Activated CD4-positive, alpha-beta T cell treated with anti-CD3 and anti-CD28 coated beads, Interleukin-2, amount 10 ng/mL, durations not matched to agents 24 days and 14 days (primary cell): Measurements from ENCODE around the gene MACROH2A1. TPM values are rescaled to one million over a fixed set of nuclear protein-coding genes. Genes with fewer than 3 reads are reported as not detected.
"Not testable (repeated sequence)": the region's sequence is repeated elsewhere in the genome, so short reads cannot be mapped to it uniquely, and the experiment has no call there.

Experiments
- DNase-seq: peaks from one replicate; pipeline ENCODE4 v3.0.0; 2022
- H3K27ac Mint-ChIP-seq: one replicate; pipeline ENCODE4 v1.8.0; 2022; ENCODE audit warnings: mild to moderate bottlenecking, mixed read lengths
- H3K27me3 Mint-ChIP-seq: one replicate; pipeline ENCODE4 v1.8.0; 2022; ENCODE audit warnings: mixed read lengths
- H3K36me3 Mint-ChIP-seq: one replicate; pipeline ENCODE4 v1.8.0; 2022; ENCODE audit warnings: low read depth, mild to moderate bottlenecking, mixed read lengths
- H3K4me1 Mint-ChIP-seq: one replicate; pipeline ENCODE4 v1.8.0; 2021; ENCODE audit warnings: mixed read lengths
- H3K4me3 Mint-ChIP-seq: one replicate; pipeline ENCODE4 v1.8.0; 2022; ENCODE audit warnings: mild to moderate bottlenecking, moderate library complexity, mixed read lengths
- H3K9me3 Mint-ChIP-seq: one replicate; pipeline ENCODE4 v1.8.0; 2021; ENCODE audit warnings: mixed read lengths
- intact Hi-C: fragments of 100-400 bp; cut with micrococcal nuclease; formaldehyde crosslinking; loops from one replicate; pipeline ENCODE4 v1.15.1; 2023
- total RNA-seq: library from RNA; stranded (reverse); gene quantifications from 2 replicates; pipeline ENCODE4 v1.2.3, GENCODE V29; 2022

The MACROH2A1 gene
- total RNA-seq, 1 donor from 2014 or later = 282 TPM

- peaks cover 75% of the 10 kb centered on the region for H3K36me3 Mint-ChIP-seq
- peaks cover 76% of the 10 kb centered on the region for H3K4me1 Mint-ChIP-seq
- intact Hi-C loops = no loop called here
- DNase-seq = no peak
- H3K27ac Mint-ChIP-seq = peak overlapping the region; percentile 83
- no peaks in the 10 kb centered on the region for H3K9me3 Mint-ChIP-seq
- peak overlapping the region; percentile 71 for H3K4me3 Mint-ChIP-seq
- H3K27me3 Mint-ChIP-seq = no peaks in the 10 kb centered on the region
These were observed 25.1 kb downstream of the MACROH2A1 start for GRCh38 chr5:135373736-135374515.

GRCh38 chr5:135372654-135373381, 26.2 kb downstream of the MACROH2A1 start:
- Mint-ChIP-seq H3K9me3 (no peaks in the 10 kb centered on the region), H3K36me3 (peaks cover 73% of the 10 kb centered on the region), H3K27ac (peak overlapping the region; percentile 83), H3K4me3 (peak overlapping the region; percentile 71), H3K27me3 (no peaks in the 10 kb centered on the region), H3K4me1 (peaks cover 65% of the 10 kb centered on the region)
- intact Hi-C loops = no loop called here
- peak; percentile 70 for DNase-seq

GRCh38 chr5:135371622-135372232, 27.3 kb downstream of the MACROH2A1 start:
- Mint-ChIP-seq H3K27ac (peak overlapping the region; percentile 83), H3K4me1 (peaks cover 55% of the 10 kb centered on the region), H3K36me3 (peaks cover 71% of the 10 kb centered on the region), H3K9me3 (no peaks in the 10 kb centered on the region), H3K4me3 (peak overlapping the region; percentile 20), H3K27me3 (no peaks in the 10 kb centered on the region)
- intact Hi-C loops = no loop called here
- no peak for DNase-seq

GRCh38 chr5:135369952-135370351, 29.1 kb downstream of the MACROH2A1 start:
- peaks cover 44% of the 10 kb centered on the region for H3K4me1 Mint-ChIP-seq

DNA sequence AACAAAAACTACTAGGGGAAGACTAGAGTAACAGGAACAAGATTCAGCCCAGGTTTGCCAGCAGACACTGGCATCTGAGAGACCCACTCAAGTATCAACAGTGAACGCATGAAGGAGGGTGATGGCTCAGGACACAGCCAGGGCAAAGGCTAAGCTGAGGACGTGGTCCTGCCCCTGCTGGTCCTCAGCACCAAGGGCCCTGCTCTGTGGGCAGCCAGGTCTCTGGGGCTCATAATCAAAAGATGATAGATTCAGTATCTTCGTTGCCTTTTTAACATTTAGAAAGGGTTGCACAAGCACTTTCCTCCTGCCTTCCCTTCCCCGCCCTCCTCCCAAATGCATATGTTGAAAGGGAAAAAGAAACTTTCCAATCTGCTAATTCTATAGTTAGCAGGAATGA, 31.5 kb downstream of the MACROH2A1 start:
- Mint-ChIP-seq H3K9me3 (no peaks in the 10 kb centered on the region), H3K27me3 (no peaks in the 10 kb centered on the region), H3K27ac (no peak overlapping the region), H3K36me3 (peaks cover 74% of the 10 kb centered on the region), H3K4me1 (peaks cover 33% of the 10 kb centered on the region), H3K4me3 (no peak overlapping the region)
- no peak for DNase-seq
- intact Hi-C loops = no loop called here

More at GRCh38 chr5:135369952-135370351, 29.1 kb downstream of the MACROH2A1 start:
- DNase-seq = no peak
- Mint-ChIP-seq H3K4me3 (no peak overlapping the region), H3K27me3 (no peaks in the 10 kb centered on the region), H3K27ac (peak overlapping the region; percentile 72), H3K36me3 (peaks cover 71% of the 10 kb centered on the region), H3K9me3 (no peaks in the 10 kb centered on the region)
- intact Hi-C loops = no loop called here

DNA sequence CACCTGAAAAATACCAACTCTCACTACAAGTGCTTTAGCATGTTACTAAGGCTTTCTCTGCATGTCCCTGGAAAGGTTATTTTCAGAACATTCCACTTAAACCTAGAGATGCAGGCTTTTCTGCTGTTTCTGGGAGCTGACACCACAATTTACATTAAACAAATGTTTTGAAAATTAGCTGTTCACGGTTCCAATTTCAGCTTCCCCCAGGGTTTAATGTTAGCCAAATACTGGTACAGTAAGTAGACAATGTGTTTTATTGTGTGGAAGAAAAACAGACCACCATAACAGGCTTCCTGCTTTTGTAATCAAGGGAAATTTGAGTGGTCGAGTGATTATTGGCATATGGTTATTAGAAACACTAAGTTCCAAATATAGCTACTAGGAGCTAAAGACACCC, 32.0 kb downstream of the MACROH2A1 start:
- H3K4me1 Mint-ChIP-seq = peaks cover 31% of the 10 kb centered on the region
- H3K27ac Mint-ChIP-seq = no peak overlapping the region
- no peak overlapping the region for H3K4me3 Mint-ChIP-seq
- intact Hi-C loops = no loop called here
- no peaks in the 10 kb centered on the region for H3K9me3 Mint-ChIP-seq
- H3K27me3 Mint-ChIP-seq = no peaks in the 10 kb centered on the region
- no peak for DNase-seq
- peaks cover 69% of the 10 kb centered on the region for H3K36me3 Mint-ChIP-seq

DNA sequence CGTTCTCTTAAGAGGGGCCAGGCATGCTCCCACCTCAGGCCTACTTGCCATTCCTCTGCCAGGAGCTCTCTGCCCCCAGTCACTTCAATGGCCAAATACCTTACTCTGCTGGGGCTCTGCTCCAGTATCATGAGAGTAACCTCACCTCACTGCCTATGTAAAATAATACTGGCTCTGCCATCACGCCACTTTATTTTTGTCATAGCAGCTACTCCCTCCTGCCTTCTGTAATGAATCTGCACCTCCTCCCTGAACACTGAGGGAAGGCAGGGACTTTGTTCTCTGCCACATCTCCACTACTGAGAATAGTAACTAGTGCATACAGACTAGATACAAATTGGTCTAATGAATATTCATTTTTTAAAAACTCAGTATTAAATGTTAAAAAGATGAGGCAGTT, 33.8 kb downstream of the MACROH2A1 start:
- H3K27me3 Mint-ChIP-seq = no peaks in the 10 kb centered on the region

DNA sequence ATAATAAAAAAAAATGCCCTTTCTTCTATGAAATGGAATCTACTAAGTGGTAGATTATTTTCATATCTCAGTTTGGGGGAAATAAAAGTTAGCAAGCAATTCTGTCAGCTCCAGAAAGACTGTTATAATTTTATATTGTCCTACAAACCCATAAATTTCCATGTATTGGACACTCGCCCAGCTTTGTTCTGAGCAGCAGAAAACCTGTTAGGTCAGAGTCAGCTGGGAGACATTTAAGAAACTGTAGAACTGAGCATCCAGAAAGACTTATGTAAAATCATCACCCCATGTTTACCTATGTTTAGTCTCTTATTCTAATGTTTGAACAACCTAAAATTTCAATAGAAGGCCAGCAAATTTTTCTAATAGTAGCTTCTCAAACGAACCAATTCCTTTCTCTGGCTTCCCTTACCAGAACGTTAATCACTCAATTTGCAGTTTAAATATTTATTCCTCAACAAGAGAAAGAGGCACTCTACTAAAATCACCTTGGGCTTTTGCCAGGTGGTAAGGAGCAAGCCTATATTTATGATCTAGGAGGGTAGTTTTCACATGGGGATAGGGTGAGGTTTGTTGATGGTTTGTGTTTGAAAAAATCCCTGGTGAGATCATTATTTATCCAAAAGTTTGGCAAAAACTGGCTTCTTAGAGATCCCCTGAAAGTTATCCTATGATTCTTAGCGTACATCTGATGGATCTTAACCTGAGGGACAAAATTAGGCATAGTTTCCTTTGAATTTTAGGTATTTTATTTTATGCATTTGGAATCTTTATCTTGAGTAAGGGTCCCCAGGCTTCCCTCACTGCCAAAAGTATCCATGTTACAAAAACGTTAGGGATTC, 34.4 kb downstream of the MACROH2A1 start:
- Mint-ChIP-seq H3K4me3 (no peak overlapping the region), H3K36me3 (peaks cover 62% of the 10 kb centered on the region), H3K27me3 (no peaks in the 10 kb centered on the region), H3K27ac (peak overlapping the region; percentile 10), H3K9me3 (no peaks in the 10 kb centered on the region), H3K4me1 (peaks cover 29% of the 10 kb centered on the region)
- no peak for DNase-seq
- intact Hi-C loops = loop anchor here (5.0 kb wide), 1 partner anchor 33 kb away; the partner anchor contains the start of gene MACROH2A1

More for the DNA sequence above, 33.8 kb downstream of the MACROH2A1 start:
- no peak for DNase-seq
- H3K27ac Mint-ChIP-seq = no peak overlapping the region
- H3K9me3 Mint-ChIP-seq = no peaks in the 10 kb centered on the region
- peaks cover 29% of the 10 kb centered on the region for H3K4me1 Mint-ChIP-seq
- intact Hi-C loops = no loop called here
- peaks cover 63% of the 10 kb centered on the region for H3K36me3 Mint-ChIP-seq
- no peak overlapping the region for H3K4me3 Mint-ChIP-seq

- Mint-ChIP-seq H3K4me1 (peaks cover 34% of the 10 kb centered on the region), H3K36me3 (peaks cover 58% of the 10 kb centered on the region)
- not testable (repeated sequence) for DNase-seq, H3K4me3 Mint-ChIP-seq, H3K27me3 Mint-ChIP-seq, H3K27ac Mint-ChIP-seq, H3K9me3 Mint-ChIP-seq
- intact Hi-C loops = loop anchor here (5.0 kb wide), 1 partner anchor 34 kb away; the partner anchor contains the start of gene MACROH2A1
These were observed 35.7 kb downstream of the MACROH2A1 start for GRCh38 chr5:135363342-135363741.

DNA sequence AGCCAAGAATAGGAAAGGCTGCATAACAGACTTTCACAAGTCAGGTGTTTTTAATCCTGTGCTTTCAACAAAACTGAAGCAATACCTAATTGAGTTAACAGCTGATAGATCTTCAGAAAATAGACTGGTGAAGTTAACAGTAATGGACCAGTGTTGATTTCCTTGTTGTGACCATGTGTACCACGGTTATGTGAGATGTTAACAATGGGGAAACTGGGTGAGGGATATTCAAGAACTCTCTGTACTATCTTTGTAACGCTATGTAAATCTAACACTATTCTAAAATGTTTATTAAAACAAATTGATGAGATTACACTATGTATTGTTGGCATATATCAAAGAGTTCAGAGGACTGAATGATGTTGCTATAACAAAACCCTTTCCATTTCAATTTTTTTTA, 36.9 kb downstream of the MACROH2A1 start:
- DNase-seq = no peak
- intact Hi-C loops = loop anchor here (5.0 kb wide), 1 partner anchor 35 kb away; the partner anchor contains the start of gene MACROH2A1
- no peak overlapping the region for H3K27ac Mint-ChIP-seq
- peaks cover 56% of the 10 kb centered on the region for H3K36me3 Mint-ChIP-seq
- H3K4me3 Mint-ChIP-seq = no peak overlapping the region
- no peaks in the 10 kb centered on the region for H3K27me3 Mint-ChIP-seq
- no peaks in the 10 kb centered on the region for H3K9me3 Mint-ChIP-seq
- H3K4me1 Mint-ChIP-seq = peaks cover 34% of the 10 kb centered on the region

GRCh38 chr5:135360278-135361274, 38.5 kb downstream of the MACROH2A1 start:
- intact Hi-C loops = loop anchor here (2.0 to 5.0 kb wide), 2 partner anchors 16 to 37 kb away; partner anchors contain the start of gene MACROH2A1
- H3K4me3 Mint-ChIP-seq = peak overlapping the region; percentile 8
- peak; percentile 64 for DNase-seq
- peak overlapping the region; percentile 58 for H3K27ac Mint-ChIP-seq
- no peaks in the 10 kb centered on the region for H3K27me3 Mint-ChIP-seq
- peaks cover 33% of the 10 kb centered on the region for H3K4me1 Mint-ChIP-seq
- H3K9me3 Mint-ChIP-seq = no peaks in the 10 kb centered on the region
- H3K36me3 Mint-ChIP-seq = peaks cover 55% of the 10 kb centered on the region
